ENCODE measurements around the gene CRB1.

GRCh38 chr1:197339106-197340060, 71.3 kb downstream of the CRB1 start:
- no peak for TF ChIP-seq POLR2A (IDR thresholded peaks at IDR 0.05)
- TF ChIP-seq, protein P1, sequence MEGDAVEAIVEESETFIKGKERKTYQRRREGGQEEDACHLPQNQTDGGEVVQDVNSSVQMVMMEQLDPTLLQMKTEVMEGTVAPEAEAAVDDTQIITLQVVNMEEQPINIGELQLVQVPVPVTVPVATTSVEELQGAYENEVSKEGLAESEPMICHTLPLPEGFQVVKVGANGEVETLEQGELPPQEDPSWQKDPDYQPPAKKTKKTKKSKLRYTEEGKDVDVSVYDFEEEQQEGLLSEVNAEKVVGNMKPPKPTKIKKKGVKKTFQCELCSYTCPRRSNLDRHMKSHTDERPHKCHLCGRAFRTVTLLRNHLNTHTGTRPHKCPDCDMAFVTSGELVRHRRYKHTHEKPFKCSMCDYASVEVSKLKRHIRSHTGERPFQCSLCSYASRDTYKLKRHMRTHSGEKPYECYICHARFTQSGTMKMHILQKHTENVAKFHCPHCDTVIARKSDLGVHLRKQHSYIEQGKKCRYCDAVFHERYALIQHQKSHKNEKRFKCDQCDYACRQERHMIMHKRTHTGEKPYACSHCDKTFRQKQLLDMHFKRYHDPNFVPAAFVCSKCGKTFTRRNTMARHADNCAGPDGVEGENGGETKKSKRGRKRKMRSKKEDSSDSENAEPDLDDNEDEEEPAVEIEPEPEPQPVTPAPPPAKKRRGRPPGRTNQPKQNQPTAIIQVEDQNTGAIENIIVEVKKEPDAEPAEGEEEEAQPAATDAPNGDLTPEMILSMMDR (IDR thresholded peaks at IDR 0.05 in 4 of 5, conservative IDR thresholded peaks at IDR 0.05 in 1 of 5) = no peak
